Aorta (tissue), 5 donors: ENCODE data around the gene ATIC. TPM values are rescaled to one million over a fixed set of nuclear protein-coding genes. Genes with fewer than 3 reads are reported as not detected.

Source experiments
- ATAC-seq: fragments of 200-7000 bp; cut with Tn5 transposase; one replicate; pipeline ENCODE4 v1.9.1; 2022; ENCODE audit warnings: moderate library complexity; ENCODE audit not compliant: low FRiP score
- DNase-seq, 2 donors: peaks; one replicate each; pipeline ENCODE4 v3.0.0-alpha.2; 2020
- H3K27ac ChIP-seq, 2 donors: one replicate each; pipeline ENCODE4 v1.5.1; 2013; ENCODE audit warnings: low read length in 2 of 2, mild to moderate bottlenecking in 2 of 2, moderate library complexity in 2 of 2, control low read depth in 1 of 2, inconsistent platforms in 1 of 2, low read depth in 1 of 2
- H3K27me3 ChIP-seq, 2 donors: one replicate each; pipeline ENCODE4 v1.6.1; 2013; ENCODE audit warnings: control low read depth in 1 of 2, low read length in 1 of 2, mild to moderate bottlenecking in 1 of 2, moderate library complexity in 1 of 2; ENCODE audit not compliant: insufficient read depth in 2 of 2, control insufficient read depth in 1 of 2
- H3K36me3 ChIP-seq, 2 donors: one replicate each; pipeline ENCODE4 v1.6.1; 2013; ENCODE audit warnings: control low read depth in 1 of 2, low read length in 1 of 2, mild to moderate bottlenecking in 1 of 2; ENCODE audit not compliant: insufficient read depth in 2 of 2, control insufficient read depth in 1 of 2
- H3K4me1 ChIP-seq, 2 donors: one replicate each; pipeline ENCODE4 v1.6.1; 2013; ENCODE audit warnings: low read length in 2 of 2, control low read depth in 1 of 2, mild to moderate bottlenecking in 1 of 2, moderate library complexity in 1 of 2; ENCODE audit not compliant: insufficient read depth in 2 of 2, control insufficient read depth in 1 of 2
- H3K4me3 ChIP-seq, 2 donors: one replicate each; pipeline ENCODE4 v1.5.1; 2013; ENCODE audit warnings: low read length in 2 of 2, control low read depth in 1 of 2, mild to moderate bottlenecking in 1 of 2
- H3K9me3 ChIP-seq: one replicate; pipeline ENCODE4 v1.6.1; 2013; ENCODE audit warnings: mild to moderate bottlenecking, low read length; ENCODE audit not compliant: control insufficient read depth
- whole genome bisulfite sequencing, 2 donors: extraction: QIAGEN DNeasy Blood & Tissue Kit; methylation state at CpG; one replicate each; pipeline ENCODE4 v1.1.7; 2013; 5-methylcytosine and 5-hydroxymethylcytosine counted together
- intact Hi-C, 2 donors: fragments of 100-400 bp; cut with DNase I; formaldehyde crosslinking; loops; one replicate each; pipeline versions ENCODE4 v1.14.2 to v1.15.0; 2022
- polyA plus RNA-seq, 2 donors: library from polyadenylated mRNA; stranded (reverse); fragments of 200-250 nt; gene quantifications; one replicate each; pipeline ENCODE4 v1.2.3, GENCODE V29; 2013
- total RNA-seq, 2 donors: library from RNA; stranded (reverse); fragmentation: NEBNext Ultra II Directional; extraction: Animal tissue kit (Norgen Biotek cat#: 25700); gene quantifications; one replicate each; pipeline ENCODE4 v1.2.1, GENCODE V29; 2021
- donor health status: healthy with polysubstance abuse.
- donor health status: Bipolar disorder and iron deficiency.
- donor health status: DM: no; HTN: no; CAD: no.
- donor health status: DM: no; HTN: no; CAD: no.
- donor health status: DM: yes; HTN: yes; CAD: no.

Gene ATIC
- total and polyA plus RNA-seq, 4 donors: 40.3 to 66.2 (median 43.3) TPM

GRCh38 chr2:215365184-215365658 is 53.4 kb downstream of the ATIC start:
- no peaks in the 10 kb centered on the region for H3K9me3 ChIP-seq
- peaks cover 8 to 21% of the 10 kb centered on the region in 2 donors for H3K36me3 ChIP-seq
- DNase-seq (no peak), ATAC-seq (no peak)
- H3K4me3 ChIP-seq: no peak overlapping the region
- H3K27ac ChIP-seq: peak overlapping the region in 1 of 2 donors; percentile 35
- 74 to 75% methylated on average over 4 of the region's 4 CpGs for WGBS, 2 donors
- H3K4me1 ChIP-seq: no peaks in the 10 kb centered on the region
- intact Hi-C loops: loop anchor here in 1 of 2 donors (10.0 kb wide), 1 partner anchor 50 kb away; no protein-coding TSS in a partner anchor
- no peaks in the 10 kb centered on the region for H3K27me3 ChIP-seq

DNA sequence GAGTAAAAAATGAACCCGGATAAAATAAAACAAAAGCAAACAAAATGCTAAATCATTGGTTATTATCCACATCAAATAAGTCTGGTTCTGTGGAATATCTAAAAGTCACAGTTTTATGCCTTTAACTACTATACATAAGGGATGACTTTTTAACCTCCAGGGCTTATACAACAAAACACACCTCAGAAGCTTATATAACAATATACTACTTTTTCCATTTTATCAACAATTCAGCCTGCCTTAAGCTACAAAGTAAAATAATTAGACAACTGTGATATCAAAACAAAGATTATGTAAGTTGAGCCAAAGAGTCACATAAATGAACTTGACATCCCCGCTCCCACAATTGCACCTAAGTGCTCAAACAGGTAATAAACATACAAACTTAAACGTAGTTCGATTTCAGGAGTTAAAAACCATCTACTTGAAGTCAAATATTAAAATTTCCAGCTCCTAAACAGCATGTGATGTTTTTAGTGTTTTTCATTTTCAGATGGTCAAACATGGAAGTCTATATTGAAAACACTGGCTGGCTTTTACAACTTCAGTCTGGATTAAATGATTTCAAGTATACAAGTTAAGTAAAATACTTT is 54.7 kb downstream of the ATIC start:
- DNase-seq (no peak), ATAC-seq (no peak)
- Histone ChIP-seq H3K9me3 (no peaks in the 10 kb centered on the region), H3K4me1 (no peaks in the 10 kb centered on the region), H3K36me3 (peaks cover 9 to 22% of the 10 kb centered on the region in 2 donors), H3K27me3 (no peaks in the 10 kb centered on the region), H3K4me3 (no peak overlapping the region), H3K27ac (no peak overlapping the region)
- 79 to 84% methylated on average over 4 of the region's 4 CpGs for WGBS, 2 donors
- intact Hi-C loops: loop anchor here in 1 of 2 donors (10.0 kb wide), 1 partner anchor 48 kb away; no protein-coding TSS in a partner anchor

GRCh38 chr2:215367662-215368492 is 56.0 kb downstream of the ATIC start:
- no peak for DNase-seq
- no peaks in the 10 kb centered on the region for H3K4me1 ChIP-seq
- H3K4me3 ChIP-seq: no peak overlapping the region
- WGBS, 2 donors: 71 to 73% methylated on average over 11 of the region's 11 CpGs
- no peaks in the 10 kb centered on the region for H3K9me3 ChIP-seq
- no peak for ATAC-seq
- intact Hi-C loops: loop anchor here in 1 of 2 donors (10.0 kb wide), 1 partner anchor 47 kb away; no protein-coding TSS in a partner anchor
- no peak overlapping the region for H3K27ac ChIP-seq
- no peaks in the 10 kb centered on the region for H3K27me3 ChIP-seq
- peaks cover 14 to 21% of the 10 kb centered on the region in 2 donors for H3K36me3 ChIP-seq

DNA sequence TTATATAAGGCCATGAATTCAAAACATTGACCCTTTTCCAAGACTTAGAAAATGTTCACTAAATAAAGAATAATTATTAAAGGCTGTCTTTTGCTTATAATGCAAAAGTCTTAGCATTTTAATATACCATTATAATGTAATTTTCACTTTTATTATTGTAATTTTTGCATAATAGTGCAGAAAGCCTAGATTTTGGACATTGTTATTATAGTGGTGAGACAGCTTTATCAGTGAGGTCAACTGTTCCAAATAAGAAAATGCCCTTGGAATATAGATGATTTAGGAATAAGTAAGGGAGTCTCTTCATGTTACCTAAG is 56.6 kb downstream of the ATIC start:
- intact Hi-C loops: loop anchor here in 1 of 2 donors (10.0 kb wide), 1 partner anchor 46 kb away; no protein-coding TSS in a partner anchor
- no peak for ATAC-seq
- peaks cover 14 to 23% of the 10 kb centered on the region in 2 donors for H3K36me3 ChIP-seq

DNA sequence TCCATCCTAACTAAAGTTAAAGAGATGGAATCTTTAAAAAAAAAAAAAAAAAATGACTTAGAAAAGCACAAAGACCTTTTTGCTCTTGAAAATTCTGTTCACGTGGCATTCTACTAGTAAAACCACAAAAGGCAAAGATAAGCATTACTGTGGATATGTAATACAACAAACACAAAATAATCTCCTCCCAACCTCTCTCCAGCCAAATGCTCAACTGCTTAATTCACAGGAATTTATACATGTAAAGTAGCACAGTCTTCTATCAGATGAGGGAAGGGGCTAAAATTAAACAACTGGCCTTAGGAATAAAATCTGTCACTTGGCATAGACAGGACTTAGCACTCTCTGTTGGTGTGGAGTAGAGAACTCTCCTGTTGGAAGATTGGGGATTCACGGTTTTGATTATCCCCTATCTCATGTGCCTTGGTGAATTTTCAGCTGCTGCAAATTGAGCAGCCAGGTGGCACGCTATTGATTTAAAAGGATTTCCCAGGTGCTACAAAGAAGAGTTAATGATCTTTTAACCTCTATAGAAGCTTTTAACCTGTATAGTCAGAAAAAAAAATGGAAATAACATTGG is 57.4 kb downstream of the ATIC start:
- Histone ChIP-seq H3K4me3 (no peak overlapping the region), H3K27ac (no peak overlapping the region), H3K36me3 (peaks cover 18 to 21% of the 10 kb centered on the region in 2 donors), H3K9me3 (no peaks in the 10 kb centered on the region), H3K27me3 (no peaks in the 10 kb centered on the region), H3K4me1 (no peaks in the 10 kb centered on the region)
- DNase-seq (no peak), ATAC-seq (no peak)
- WGBS, 2 donors: 52 to 54% methylated on average over 3 of the region's 3 CpGs
- intact Hi-C loops: loop anchor here in 1 of 2 donors (10.0 kb wide), 1 partner anchor 46 kb away; no protein-coding TSS in a partner anchor

More for the DNA sequence above, 56.6 kb downstream of the ATIC start:
- H3K9me3 ChIP-seq: no peaks in the 10 kb centered on the region
- DNase-seq: no peak
- no peak overlapping the region for H3K4me3 ChIP-seq
- no peak overlapping the region for H3K27ac ChIP-seq
- no peaks in the 10 kb centered on the region for H3K4me1 ChIP-seq
- no peaks in the 10 kb centered on the region for H3K27me3 ChIP-seq

DNA sequence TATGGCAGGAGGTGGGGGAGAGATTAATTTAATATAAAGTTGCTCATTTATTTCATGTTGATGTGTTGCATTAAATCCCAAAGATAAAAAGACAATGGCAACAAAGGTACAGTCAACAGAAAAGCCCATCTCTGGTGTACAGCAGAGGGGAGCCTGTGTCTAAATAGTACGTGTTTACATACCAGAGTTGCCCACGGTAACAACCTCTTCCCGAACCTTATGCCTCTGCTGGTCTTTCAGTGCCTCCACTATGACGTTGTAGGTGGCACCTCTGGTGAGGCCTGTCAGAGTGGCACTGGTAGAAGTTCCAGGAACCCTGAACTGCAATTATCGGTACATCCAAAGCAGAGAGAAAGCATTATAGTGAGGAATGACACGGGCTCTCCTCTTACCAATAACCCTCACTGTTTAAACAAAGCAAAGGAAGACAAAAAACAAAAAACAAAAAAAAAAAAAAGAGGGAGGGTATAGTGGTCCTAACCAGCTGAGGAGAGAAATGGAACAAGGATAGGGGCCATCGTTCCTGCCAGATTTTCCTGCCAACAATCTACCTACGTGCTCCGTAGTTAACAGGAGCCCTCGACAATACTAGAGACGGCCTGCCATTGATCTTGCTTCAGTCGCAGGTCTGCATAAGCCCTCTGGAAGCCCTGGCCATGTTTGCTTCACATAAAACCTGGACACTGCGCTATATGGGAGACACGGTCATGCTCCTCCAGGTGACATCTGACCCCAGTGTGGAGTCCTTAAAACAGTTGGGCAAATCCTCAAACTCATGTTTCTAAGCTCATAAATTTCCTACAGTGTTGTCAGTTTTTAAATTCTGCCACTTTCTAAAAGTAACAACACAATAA is 58.5 kb downstream of the ATIC start:
- H3K9me3 ChIP-seq: no peaks in the 10 kb centered on the region
- peaks cover 16 to 24% of the 10 kb centered on the region in 2 donors for H3K36me3 ChIP-seq
- no peaks in the 10 kb centered on the region for H3K4me1 ChIP-seq
- ATAC-seq: no peak
- H3K27me3 ChIP-seq: no peaks in the 10 kb centered on the region
- WGBS, 2 donors: 65 to 66% methylated on average over 14 of the region's 14 CpGs
- peak overlapping the region in 1 of 2 donors; percentile 6 for H3K27ac ChIP-seq
- DNase-seq: no peak
- H3K4me3 ChIP-seq: no peak overlapping the region
- intact Hi-C loops: loop anchor here in 1 of 2 donors (10.0 kb wide), 1 partner anchor 54 kb away; no protein-coding TSS in a partner anchor

- ATAC-seq (no peak), DNase-seq (no peak)
- WGBS, 2 donors: 77% methylated on average over 14 of the region's 14 CpGs
- Histone ChIP-seq H3K4me3 (no peak overlapping the region), H3K36me3 (peaks cover 20 to 27% of the 10 kb centered on the region in 2 donors), H3K27me3 (no peaks in the 10 kb centered on the region), H3K27ac (no peak overlapping the region), H3K9me3 (no peaks in the 10 kb centered on the region), H3K4me1 (no peaks in the 10 kb centered on the region)
- intact Hi-C loops: loop anchor here in 1 of 2 donors (10.0 kb wide), 1 partner anchor 53 kb away; no protein-coding TSS in a partner anchor
Observed at GRCh38 chr2:215371915-215372897, 60.3 kb downstream of the ATIC start.
